Measurements from ENCODE around the gene VAC14. TPM values are rescaled to one million over a fixed set of nuclear protein-coding genes. Genes with fewer than 3 reads are reported as not detected.

VAC14 gene
- total and polyA plus RNA-seq, 2 experiments from 2014 or later = 42.3 to 77.7 TPM

- TF ChIP-seq CTCF (conservative IDR thresholded peaks at IDR 0.05; ENCODE audit: low read depth in 2 of 2) (no peak), CREB1 (CRISPR knock-in tag; IDR thresholded peaks at IDR 0.05; ENCODE audit: low read depth) (no peak), ZNF331 (CRISPR knock-in tag; IDR thresholded peaks at IDR 0.05; ENCODE audit: low read depth) (no peak), ETS1 (IDR thresholded peaks at IDR 0.05) (no peak)
Measured at GRCh38 chr16:70777496-70777895, 23.5 kb downstream of the VAC14 start (continued).

- TF ChIP-seq EZH2phosphoT487 (IDR thresholded peaks at IDR 0.05; ENCODE audit: unreplicated experiment) (no peak), CTCF (conservative IDR thresholded peaks at IDR 0.05; ENCODE audit: low read depth in 2 of 2) (no peak), STAT1 (IDR thresholded peaks at IDR 0.05; ENCODE audit: unreplicated experiment) (no peak), EZH2 (IDR thresholded peaks at IDR 0.05; ENCODE audit: low read depth, unreplicated experiment) (no peak), JUNB (IDR thresholded peaks at IDR 0.05; ENCODE audit: unreplicated experiment) (no peak), REST (IDR thresholded peaks at IDR 0.05; ENCODE audit: unreplicated experiment) (no peak), ZNF331 (CRISPR knock-in tag; IDR thresholded peaks at IDR 0.05; ENCODE audit: low read depth) (no peak), ZNF114 (CRISPR knock-in tag; IDR thresholded peaks at IDR 0.05) (no peak), NANOG (IDR thresholded peaks at IDR 0.05; ENCODE audit: borderline replicate concordance) (no peak)
- Histone ChIP-seq H3K4me2 (no peak overlapping the region), H3K36me3 (ENCODE audit: insufficient read depth) (peaks cover 9% of the 10 kb centered on the region; the same call in 1 of the 2 replicates), H3F3A (replicated peaks; ENCODE audit: low read depth) (peaks cover 2% of the 10 kb centered on the region; the same call in 1 of the 2 replicates), H2AFZ (no peak overlapping the region), H3K27ac (ENCODE audit: low read depth) (no peak overlapping the region), H3K27me3 (ENCODE audit: insufficient read depth) (no peaks in the 10 kb centered on the region), H3K4me1 (ENCODE audit: insufficient read depth) (peaks cover 3% of the 10 kb centered on the region; the same call in 1 of the 2 replicates), H4K20me1 (replicated peaks; ENCODE audit: insufficient read depth) (peaks cover 9% of the 10 kb centered on the region; the same call in 1 of the 2 replicates), H3K9me2 (ENCODE audit: insufficient read depth) (no peaks in the 10 kb centered on the region), H3K4me3 (no peak overlapping the region), H3K79me2 (replicated peaks; ENCODE audit: insufficient read depth) (no peaks in the 10 kb centered on the region)
- H3K27me3 Mint-ChIP-seq (ENCODE audit: insufficient read depth, low read depth, poor library complexity) = peaks cover 12% of the 10 kb centered on the region
- peaks cover 41% of the 10 kb centered on the region for H3K36me3 Mint-ChIP-seq (ENCODE audit: low read depth)
- ATAC-seq (no peak), DNase-seq (ENCODE audit: low spot score) (no peak)
- H3K4me1 Mint-ChIP-seq = peaks cover 5% of the 10 kb centered on the region; the same call in 1 of the 3 replicates
- no peak overlapping the region for H3K27ac Mint-ChIP-seq
- H3K9me3 Mint-ChIP-seq = peaks cover 3% of the 10 kb centered on the region; the same call in 2 of the 3 replicates
- no peak overlapping the region for H3K4me3 Mint-ChIP-seq
Measured at GRCh38 chr16:70775399-70775798, 25.6 kb downstream of the VAC14 start.

Measured in GM23338 (cell line).